ENCODE measurements around the gene PHF12. TPM values are rescaled to one million over a fixed set of nuclear protein-coding genes. Genes with fewer than 3 reads are reported as not detected.

PHF12 gene
- total and polyA plus RNA-seq, 2 of the 13 experiments (the other 11 are each of a cell fraction or from before 2014, with no cell fraction given), result 9.8 to 17.1 TPM

DNA sequence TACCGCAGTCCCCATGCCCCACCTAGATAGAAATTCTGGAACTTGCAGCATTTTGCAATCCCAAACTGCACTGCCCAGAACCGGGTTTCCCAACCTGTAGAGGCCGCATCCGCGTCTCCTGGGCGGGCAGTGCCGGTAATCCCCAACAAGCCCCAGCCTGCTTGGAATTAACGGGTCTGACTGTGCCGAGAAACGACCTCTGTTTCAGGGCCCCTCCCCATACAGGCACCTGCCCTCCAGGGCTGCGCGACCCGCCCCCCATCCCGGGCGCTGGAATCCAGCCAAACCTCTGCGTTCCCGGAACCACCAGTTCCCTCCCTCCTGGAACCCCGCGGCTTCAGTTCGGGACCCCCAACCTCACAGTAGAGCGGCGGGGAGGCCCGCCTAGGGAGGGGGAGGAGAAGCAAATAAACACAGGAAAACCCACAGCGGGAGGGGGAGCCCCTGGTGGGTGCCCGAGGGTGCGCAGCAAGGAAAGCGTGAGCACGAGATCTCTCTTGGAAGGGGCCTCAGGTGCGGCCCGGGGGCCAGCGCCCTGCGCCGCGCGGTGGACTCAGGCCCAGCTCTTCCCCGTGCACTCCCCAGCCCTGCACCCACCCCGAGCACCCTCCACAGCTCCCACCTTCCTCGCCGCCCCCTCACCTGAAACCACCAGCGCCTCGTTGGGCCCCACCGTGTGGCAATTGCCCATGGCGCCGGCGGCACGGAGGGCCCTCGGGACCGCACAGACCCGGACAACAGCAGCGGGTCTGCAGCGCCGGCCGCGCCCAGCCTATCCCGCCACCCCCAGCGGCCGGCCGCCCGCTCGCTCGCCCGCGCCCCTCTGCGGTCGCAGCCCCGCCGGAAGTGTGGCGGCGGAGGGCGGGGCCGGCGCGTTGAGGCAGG lies 54.2 kb downstream of the PHF12 start, which contains the start of gene FLOT2 (continued):
- TF ChIP-seq, protein P1, sequence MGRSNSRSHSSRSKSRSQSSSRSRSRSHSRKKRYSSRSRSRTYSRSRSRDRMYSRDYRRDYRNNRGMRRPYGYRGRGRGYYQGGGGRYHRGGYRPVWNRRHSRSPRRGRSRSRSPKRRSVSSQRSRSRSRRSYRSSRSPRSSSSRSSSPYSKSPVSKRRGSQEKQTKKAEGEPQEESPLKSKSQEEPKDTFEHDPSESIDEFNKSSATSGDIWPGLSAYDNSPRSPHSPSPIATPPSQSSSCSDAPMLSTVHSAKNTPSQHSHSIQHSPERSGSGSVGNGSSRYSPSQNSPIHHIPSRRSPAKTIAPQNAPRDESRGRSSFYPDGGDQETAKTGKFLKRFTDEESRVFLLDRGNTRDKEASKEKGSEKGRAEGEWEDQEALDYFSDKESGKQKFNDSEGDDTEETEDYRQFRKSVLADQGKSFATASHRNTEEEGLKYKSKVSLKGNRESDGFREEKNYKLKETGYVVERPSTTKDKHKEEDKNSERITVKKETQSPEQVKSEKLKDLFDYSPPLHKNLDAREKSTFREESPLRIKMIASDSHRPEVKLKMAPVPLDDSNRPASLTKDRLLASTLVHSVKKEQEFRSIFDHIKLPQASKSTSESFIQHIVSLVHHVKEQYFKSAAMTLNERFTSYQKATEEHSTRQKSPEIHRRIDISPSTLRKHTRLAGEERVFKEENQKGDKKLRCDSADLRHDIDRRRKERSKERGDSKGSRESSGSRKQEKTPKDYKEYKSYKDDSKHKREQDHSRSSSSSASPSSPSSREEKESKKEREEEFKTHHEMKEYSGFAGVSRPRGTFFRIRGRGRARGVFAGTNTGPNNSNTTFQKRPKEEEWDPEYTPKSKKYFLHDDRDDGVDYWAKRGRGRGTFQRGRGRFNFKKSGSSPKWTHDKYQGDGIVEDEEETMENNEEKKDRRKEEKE (IDR thresholded peaks at IDR 0.05), result no peak
- TF ChIP-seq ZNF878 (CRISPR knock-in tag; IDR thresholded peaks at IDR 0.05), result 0 out of 2 replicates have a peak, but pooled peaks have one; percentile 22
- no peak for TF ChIP-seq MZF1 (CRISPR knock-in tag; IDR thresholded peaks at IDR 0.05; ENCODE audit: borderline replicate concordance)
- no peak for TF ChIP-seq IKZF4 (CRISPR knock-in tag; IDR thresholded peaks at IDR 0.05; ENCODE audit: borderline replicate concordance, low read depth, not compliant biosample characterization)
- TF ChIP-seq CEBPB (IDR thresholded peaks at IDR 0.05; ENCODE audit: borderline replicate concordance, low read depth, low read length), result peak; percentile 35; the same call in 1 of the 2 replicates
- TF ChIP-seq, protein P2, sequence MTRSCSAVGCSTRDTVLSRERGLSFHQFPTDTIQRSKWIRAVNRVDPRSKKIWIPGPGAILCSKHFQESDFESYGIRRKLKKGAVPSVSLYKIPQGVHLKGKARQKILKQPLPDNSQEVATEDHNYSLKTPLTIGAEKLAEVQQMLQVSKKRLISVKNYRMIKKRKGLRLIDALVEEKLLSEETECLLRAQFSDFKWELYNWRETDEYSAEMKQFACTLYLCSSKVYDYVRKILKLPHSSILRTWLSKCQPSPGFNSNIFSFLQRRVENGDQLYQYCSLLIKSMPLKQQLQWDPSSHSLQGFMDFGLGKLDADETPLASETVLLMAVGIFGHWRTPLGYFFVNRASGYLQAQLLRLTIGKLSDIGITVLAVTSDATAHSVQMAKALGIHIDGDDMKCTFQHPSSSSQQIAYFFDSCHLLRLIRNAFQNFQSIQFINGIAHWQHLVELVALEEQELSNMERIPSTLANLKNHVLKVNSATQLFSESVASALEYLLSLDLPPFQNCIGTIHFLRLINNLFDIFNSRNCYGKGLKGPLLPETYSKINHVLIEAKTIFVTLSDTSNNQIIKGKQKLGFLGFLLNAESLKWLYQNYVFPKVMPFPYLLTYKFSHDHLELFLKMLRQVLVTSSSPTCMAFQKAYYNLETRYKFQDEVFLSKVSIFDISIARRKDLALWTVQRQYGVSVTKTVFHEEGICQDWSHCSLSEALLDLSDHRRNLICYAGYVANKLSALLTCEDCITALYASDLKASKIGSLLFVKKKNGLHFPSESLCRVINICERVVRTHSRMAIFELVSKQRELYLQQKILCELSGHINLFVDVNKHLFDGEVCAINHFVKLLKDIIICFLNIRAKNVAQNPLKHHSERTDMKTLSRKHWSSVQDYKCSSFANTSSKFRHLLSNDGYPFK (CRISPR knock-in tag; IDR thresholded peaks at IDR 0.05; ENCODE audit: borderline replicate concordance), result peak; percentile 49; the same call in 1 of the 2 replicates
- no peak; the same call in 1 of the 2 replicates for TF ChIP-seq MIER3 (CRISPR knock-in tag; IDR thresholded peaks at IDR 0.05; ENCODE audit: borderline replicate concordance)
- TF ChIP-seq, protein P3, sequence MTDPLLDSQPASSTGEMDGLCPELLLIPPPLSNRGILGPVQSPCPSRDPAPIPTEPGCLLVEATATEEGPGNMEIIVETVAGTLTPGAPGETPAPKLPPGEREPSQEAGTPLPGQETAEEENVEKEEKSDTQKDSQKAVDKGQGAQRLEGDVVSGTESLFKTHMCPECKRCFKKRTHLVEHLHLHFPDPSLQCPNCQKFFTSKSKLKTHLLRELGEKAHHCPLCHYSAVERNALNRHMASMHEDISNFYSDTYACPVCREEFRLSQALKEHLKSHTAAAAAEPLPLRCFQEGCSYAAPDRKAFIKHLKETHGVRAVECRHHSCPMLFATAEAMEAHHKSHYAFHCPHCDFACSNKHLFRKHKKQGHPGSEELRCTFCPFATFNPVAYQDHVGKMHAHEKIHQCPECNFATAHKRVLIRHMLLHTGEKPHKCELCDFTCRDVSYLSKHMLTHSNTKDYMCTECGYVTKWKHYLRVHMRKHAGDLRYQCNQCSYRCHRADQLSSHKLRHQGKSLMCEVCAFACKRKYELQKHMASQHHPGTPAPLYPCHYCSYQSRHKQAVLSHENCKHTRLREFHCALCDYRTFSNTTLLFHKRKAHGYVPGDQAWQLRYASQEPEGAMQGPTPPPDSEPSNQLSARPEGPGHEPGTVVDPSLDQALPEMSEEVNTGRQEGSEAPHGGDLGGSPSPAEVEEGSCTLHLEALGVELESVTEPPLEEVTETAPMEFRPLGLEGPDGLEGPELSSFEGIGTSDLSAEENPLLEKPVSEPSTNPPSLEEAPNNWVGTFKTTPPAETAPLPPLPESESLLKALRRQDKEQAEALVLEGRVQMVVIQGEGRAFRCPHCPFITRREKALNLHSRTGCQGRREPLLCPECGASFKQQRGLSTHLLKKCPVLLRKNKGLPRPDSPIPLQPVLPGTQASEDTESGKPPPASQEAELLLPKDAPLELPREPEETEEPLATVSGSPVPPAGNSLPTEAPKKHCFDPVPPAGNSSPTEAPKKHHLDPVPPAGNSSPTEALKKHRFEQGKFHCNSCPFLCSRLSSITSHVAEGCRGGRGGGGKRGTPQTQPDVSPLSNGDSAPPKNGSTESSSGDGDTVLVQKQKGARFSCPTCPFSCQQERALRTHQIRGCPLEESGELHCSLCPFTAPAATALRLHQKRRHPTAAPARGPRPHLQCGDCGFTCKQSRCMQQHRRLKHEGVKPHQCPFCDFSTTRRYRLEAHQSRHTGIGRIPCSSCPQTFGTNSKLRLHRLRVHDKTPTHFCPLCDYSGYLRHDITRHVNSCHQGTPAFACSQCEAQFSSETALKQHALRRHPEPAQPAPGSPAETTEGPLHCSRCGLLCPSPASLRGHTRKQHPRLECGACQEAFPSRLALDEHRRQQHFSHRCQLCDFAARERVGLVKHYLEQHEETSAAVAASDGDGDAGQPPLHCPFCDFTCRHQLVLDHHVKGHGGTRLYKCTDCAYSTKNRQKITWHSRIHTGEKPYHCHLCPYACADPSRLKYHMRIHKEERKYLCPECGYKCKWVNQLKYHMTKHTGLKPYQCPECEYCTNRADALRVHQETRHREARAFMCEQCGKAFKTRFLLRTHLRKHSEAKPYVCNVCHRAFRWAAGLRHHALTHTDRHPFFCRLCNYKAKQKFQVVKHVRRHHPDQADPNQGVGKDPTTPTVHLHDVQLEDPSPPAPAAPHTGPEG (CRISPR knock-in tag; IDR thresholded peaks at IDR 0.05), result peak; percentile 72; the same call in 1 of the 2 replicates
- peak; percentile 40 to 83 for TF ChIP-seq POLR2A (IDR thresholded peaks at IDR 0.05; ENCODE audit: insufficient read depth in 1 of 2, low read depth in 2 of 2, low read length in 2 of 2)
- no peak for TF ChIP-seq JARID2 (CRISPR knock-in tag; IDR thresholded peaks at IDR 0.05; ENCODE audit: insufficient replicate concordance)
- no peak for TF ChIP-seq RARA (CRISPR knock-in tag; IDR thresholded peaks at IDR 0.05)
- peak; percentile 59; the same call in 1 of the 2 replicates for TF ChIP-seq TBX2 (CRISPR knock-in tag; IDR thresholded peaks at IDR 0.05; ENCODE audit: borderline replicate concordance)
- TF ChIP-seq, protein P4, sequence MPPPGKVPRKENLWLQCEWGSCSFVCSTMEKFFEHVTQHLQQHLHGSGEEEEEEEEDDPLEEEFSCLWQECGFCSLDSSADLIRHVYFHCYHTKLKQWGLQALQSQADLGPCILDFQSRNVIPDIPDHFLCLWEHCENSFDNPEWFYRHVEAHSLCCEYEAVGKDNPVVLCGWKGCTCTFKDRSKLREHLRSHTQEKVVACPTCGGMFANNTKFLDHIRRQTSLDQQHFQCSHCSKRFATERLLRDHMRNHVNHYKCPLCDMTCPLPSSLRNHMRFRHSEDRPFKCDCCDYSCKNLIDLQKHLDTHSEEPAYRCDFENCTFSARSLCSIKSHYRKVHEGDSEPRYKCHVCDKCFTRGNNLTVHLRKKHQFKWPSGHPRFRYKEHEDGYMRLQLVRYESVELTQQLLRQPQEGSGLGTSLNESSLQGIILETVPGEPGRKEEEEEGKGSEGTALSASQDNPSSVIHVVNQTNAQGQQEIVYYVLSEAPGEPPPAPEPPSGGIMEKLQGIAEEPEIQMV (CRISPR knock-in tag; IDR thresholded peaks at IDR 0.05; ENCODE audit: low read depth), result no peak
- peak; percentile 47; the same call in 1 of the 2 replicates for TF ChIP-seq SP2 (CRISPR knock-in tag; IDR thresholded peaks at IDR 0.05)
